Activated naive CD8-positive, alpha-beta T cell treated with anti-CD3 and anti-CD28 coated beads, Interleukin-2, amount 10 ng/mL, durations not matched to agents 7 days and 5 days (primary cell): ENCODE measurements around the gene STOML1. TPM values are rescaled to one million over a fixed set of nuclear protein-coding genes. Genes with fewer than 3 reads are reported as not detected.

ENCODE experiments used
- ATAC-seq: fragments of 150-1000 bp; cut with Tn5 transposase; one replicate; pipeline ENCODE4 v1.10.0; 2021; ENCODE audit warnings: low read depth, moderate library complexity
- POLR2A ChIA-PET: fragments of 350-600 bp; sonication (Branson Sonifier 250); formaldehyde crosslinking; loops from one replicate; lab custom pipeline; 2021; ENCODE audit warnings: antibody characterized with exemption; lab: Charles Lee
- DNase-seq: peaks from one replicate; pipeline ENCODE4 v3.0.0; 2021
- H3K27ac Mint-ChIP-seq: one replicate; pipeline ENCODE4 v1.8.0; 2022; ENCODE audit warnings: mild to moderate bottlenecking, mixed read lengths
- H3K27me3 Mint-ChIP-seq: one replicate; pipeline ENCODE4 v1.8.0; 2022; ENCODE audit warnings: mild to moderate bottlenecking, moderate library complexity, mixed read lengths
- H3K36me3 Mint-ChIP-seq: one replicate; pipeline ENCODE4 v1.8.0; 2021; ENCODE audit warnings: mild to moderate bottlenecking, mixed read lengths
- H3K4me1 Mint-ChIP-seq: one replicate; pipeline ENCODE4 v1.8.0; 2021; ENCODE audit warnings: mixed read lengths
- H3K4me3 Mint-ChIP-seq: one replicate; pipeline ENCODE4 v1.8.0; 2022; ENCODE audit warnings: mild to moderate bottlenecking, moderate library complexity, mixed read lengths
- H3K9me3 Mint-ChIP-seq: one replicate; pipeline ENCODE4 v1.8.0; 2021; ENCODE audit warnings: mixed read lengths
- total RNA-seq, 2 experiments: library from RNA; stranded (reverse); gene quantifications; one replicate each; pipeline ENCODE4 v1.2.3, GENCODE V29; 2021

The STOML1 gene
- total RNA-seq, 2 experiments from 2014 or later = 9.4 to 9.5 TPM

DNA sequence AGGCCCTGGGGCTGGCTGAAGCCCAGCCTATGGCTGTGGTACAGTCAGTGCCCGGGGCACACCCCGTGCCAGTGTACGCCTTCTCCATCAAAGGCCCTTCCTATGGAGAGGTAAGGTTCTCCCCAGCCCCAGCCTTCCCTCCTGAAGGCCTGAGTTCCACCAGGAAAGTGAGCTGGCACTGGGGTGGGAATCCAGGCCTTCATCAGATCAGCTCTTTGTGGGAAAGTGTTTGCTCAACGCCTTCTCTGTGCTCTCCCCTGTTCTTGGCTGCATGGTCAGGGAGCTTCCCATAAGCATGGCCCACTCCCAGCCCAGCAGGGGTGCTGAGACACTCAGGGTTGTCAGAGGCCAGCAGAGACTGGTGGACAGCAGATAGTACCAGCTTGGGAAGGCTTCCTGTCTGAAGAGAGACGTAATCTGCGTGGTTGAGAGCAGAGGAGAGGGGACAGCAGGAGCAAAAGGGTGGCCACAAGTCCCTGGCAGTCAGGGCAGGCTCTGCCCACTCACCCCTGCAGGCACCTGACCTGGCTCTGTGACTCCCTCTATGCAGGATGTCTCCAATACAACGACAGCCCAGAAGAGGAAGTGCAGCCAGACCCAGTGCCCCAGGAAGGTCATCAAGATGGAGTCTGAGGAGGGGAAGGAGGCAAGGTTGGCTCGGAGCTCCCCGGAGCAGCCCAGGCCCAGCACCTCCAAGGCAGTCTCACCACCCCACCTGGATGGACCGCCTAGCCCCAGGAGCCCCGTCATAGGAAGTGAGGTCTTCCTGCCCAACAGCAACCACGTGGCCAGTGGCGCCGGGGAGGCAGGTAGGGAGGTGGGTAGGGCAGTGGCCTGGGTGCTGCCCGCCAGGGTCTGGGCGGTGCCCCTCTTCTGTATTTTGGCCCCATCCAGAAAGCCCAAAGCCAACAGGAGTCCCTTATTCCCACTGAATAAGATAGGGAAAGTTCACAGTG is 40.8 kb upstream of the STOML1 start:
- Mint-ChIP-seq H3K27ac (peak overlapping the region; percentile 43), H3K4me1 (peaks cover 3% of the 10 kb centered on the region), H3K36me3 (peaks cover 21% of the 10 kb centered on the region), H3K27me3 (no peaks in the 10 kb centered on the region), H3K4me3 (no peak overlapping the region), H3K9me3 (no peaks in the 10 kb centered on the region)
- DNase-seq = no peak
- ATAC-seq = no peak
- POLR2A ChIA-PET = interaction anchor here (1.3 kb wide), 1 partner anchor 13 kb away, joined by 3 read pairs; no protein-coding TSS in a partner anchor

DNA sequence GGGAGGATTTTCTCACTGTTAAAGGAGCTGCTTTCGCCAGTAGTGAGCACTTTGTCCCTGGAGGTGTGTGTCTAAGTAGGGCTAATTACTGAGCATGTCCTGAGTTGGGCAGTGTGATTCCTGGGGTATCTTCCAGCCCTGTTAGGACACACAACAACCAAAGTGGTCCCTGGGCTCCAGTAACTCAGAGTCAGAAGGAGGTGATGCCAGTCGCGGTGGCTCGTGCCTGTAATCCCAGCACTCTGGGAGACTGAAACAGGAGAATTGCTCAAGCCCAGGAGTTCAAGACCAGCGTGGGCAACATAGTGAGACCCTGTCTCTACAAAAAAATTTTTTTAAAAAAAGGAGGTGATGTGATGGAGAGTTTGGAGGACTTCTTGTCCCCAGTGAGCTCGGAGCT is 40.0 kb upstream of the STOML1 start:
- Mint-ChIP-seq H3K27ac (peak overlapping the region; percentile 27), H3K27me3 (no peaks in the 10 kb centered on the region), H3K4me3 (no peak overlapping the region), H3K36me3 (peaks cover 20% of the 10 kb centered on the region), H3K4me1 (peaks cover 3% of the 10 kb centered on the region), H3K9me3 (no peaks in the 10 kb centered on the region)
- DNase-seq (no peak), ATAC-seq (no peak)
- POLR2A ChIA-PET = interaction anchor here (1.3 kb wide), 1 partner anchor 13 kb away, joined by 3 read pairs; no protein-coding TSS in a partner anchor

- Mint-ChIP-seq H3K4me3 (no peak overlapping the region), H3K36me3 (peaks cover 20% of the 10 kb centered on the region), H3K4me1 (peaks cover 3% of the 10 kb centered on the region), H3K27me3 (no peaks in the 10 kb centered on the region), H3K27ac (no peak overlapping the region), H3K9me3 (no peaks in the 10 kb centered on the region)
- POLR2A ChIA-PET = interaction anchor here (0.7 kb wide), 1 partner anchor 61 kb away, joined by 4 read pairs; no protein-coding TSS in a partner anchor
- no peak for ATAC-seq
- DNase-seq = no peak
These were observed 36.6 kb upstream of the STOML1 start for GRCh38 chr15:74028646-74029045.

DNA sequence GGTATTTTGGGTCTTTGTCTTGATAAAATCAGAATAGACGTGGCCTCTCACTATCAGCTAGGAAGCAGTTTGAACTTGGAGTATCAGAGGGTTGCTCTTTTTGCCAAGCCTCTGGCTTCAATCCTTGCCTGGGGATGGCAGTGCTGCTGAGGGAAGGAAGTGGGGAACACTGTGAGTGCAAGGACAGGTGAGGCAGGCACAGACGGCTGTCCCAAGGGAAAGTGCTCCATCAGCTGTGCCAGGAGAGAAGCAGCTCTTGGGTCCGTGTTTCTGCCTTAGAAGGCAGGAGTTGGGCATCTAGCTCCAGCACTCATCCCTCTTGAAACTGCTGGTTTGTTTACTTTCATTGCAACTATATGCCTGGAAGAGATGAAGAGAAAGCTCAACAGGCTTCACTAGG is 35.6 kb upstream of the STOML1 start:
- DNase-seq (no peak), ATAC-seq (no peak)
- POLR2A ChIA-PET = interaction anchor here (1.3 kb wide), 1 partner anchor 19 kb away, joined by 3 read pairs; no protein-coding TSS in a partner anchor
- Mint-ChIP-seq H3K9me3 (no peaks in the 10 kb centered on the region), H3K27ac (no peak overlapping the region), H3K4me1 (peaks cover under 1% of the 10 kb centered on the region), H3K36me3 (peaks cover 20% of the 10 kb centered on the region), H3K27me3 (no peaks in the 10 kb centered on the region), H3K4me3 (no peak overlapping the region)

DNA sequence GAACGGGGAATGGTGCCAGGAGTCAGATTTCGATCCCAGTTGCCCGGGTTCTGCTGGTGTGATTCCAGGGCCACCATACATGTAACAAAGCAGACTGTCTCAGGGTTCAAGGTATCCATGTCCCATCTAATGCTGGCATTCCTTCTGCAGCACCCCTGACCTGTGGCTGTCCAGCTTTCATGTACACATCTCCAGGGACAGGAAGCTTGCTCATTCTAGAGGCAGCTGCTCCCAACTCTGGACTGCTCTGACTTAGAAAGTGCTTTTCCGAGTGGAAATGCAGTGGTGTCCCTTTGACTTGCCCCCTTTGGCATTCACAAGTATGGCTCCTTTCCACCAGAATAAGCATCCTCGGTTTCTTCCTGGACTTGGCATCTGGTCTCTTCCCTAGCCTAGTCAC is 33.3 kb upstream of the STOML1 start:
- H3K27ac Mint-ChIP-seq = no peak overlapping the region
- H3K27me3 Mint-ChIP-seq = no peaks in the 10 kb centered on the region
- POLR2A ChIA-PET = no interaction called here
- peaks cover 25% of the 10 kb centered on the region for H3K36me3 Mint-ChIP-seq
- no peak overlapping the region for H3K4me3 Mint-ChIP-seq
- H3K4me1 Mint-ChIP-seq = peaks cover 4% of the 10 kb centered on the region
- DNase-seq (no peak), ATAC-seq (no peak)
- H3K9me3 Mint-ChIP-seq = no peaks in the 10 kb centered on the region

GRCh38 chr15:74024687-74025086 is 32.6 kb upstream of the STOML1 start:
- Mint-ChIP-seq H3K36me3 (peaks cover 25% of the 10 kb centered on the region), H3K4me3 (no peak overlapping the region), H3K27ac (peak overlapping the region; percentile 14), H3K9me3 (no peaks in the 10 kb centered on the region), H3K27me3 (no peaks in the 10 kb centered on the region), H3K4me1 (peaks cover 5% of the 10 kb centered on the region)
- POLR2A ChIA-PET = interaction anchor here (0.7 to 0.8 kb wide), 2 partner anchors 30 to 734 kb away, joined by 3 to 4 read pairs; partner anchors contain the start of gene PML
- ATAC-seq = no peak
- no peak for DNase-seq

GRCh38 chr15:74022706-74023470 is 30.8 kb upstream of the STOML1 start:
- peaks cover 6% of the 10 kb centered on the region for H3K4me1 Mint-ChIP-seq
- H3K4me3 Mint-ChIP-seq = no peak overlapping the region
- no peak overlapping the region for H3K27ac Mint-ChIP-seq
- POLR2A ChIA-PET = no interaction called here
- no peaks in the 10 kb centered on the region for H3K27me3 Mint-ChIP-seq
- DNase-seq (no peak), ATAC-seq (no peak)
- H3K9me3 Mint-ChIP-seq = no peaks in the 10 kb centered on the region
- peaks cover 21% of the 10 kb centered on the region for H3K36me3 Mint-ChIP-seq

- Mint-ChIP-seq H3K9me3 (no peaks in the 10 kb centered on the region), H3K4me1 (peaks cover 13% of the 10 kb centered on the region), H3K36me3 (peaks cover 25% of the 10 kb centered on the region), H3K27ac (no peak overlapping the region), H3K27me3 (no peaks in the 10 kb centered on the region), H3K4me3 (no peak overlapping the region)
- DNase-seq (no peak), ATAC-seq (no peak)
- POLR2A ChIA-PET = no interaction called here
These were observed 27.6 kb upstream of the STOML1 start for GRCh38 chr15:74019734-74020133.

GRCh38 chr15:74013374-74013894 is 21.3 kb upstream of the STOML1 start:
- no peak for ATAC-seq
- Mint-ChIP-seq H3K36me3 (peaks cover 49% of the 10 kb centered on the region), H3K9me3 (peaks cover 1% of the 10 kb centered on the region), H3K27me3 (no peaks in the 10 kb centered on the region), H3K4me1 (peaks cover 31% of the 10 kb centered on the region), H3K4me3 (no peak overlapping the region), H3K27ac (no peak overlapping the region)
- DNase-seq = no peak
- POLR2A ChIA-PET = no interaction called here

DNA sequence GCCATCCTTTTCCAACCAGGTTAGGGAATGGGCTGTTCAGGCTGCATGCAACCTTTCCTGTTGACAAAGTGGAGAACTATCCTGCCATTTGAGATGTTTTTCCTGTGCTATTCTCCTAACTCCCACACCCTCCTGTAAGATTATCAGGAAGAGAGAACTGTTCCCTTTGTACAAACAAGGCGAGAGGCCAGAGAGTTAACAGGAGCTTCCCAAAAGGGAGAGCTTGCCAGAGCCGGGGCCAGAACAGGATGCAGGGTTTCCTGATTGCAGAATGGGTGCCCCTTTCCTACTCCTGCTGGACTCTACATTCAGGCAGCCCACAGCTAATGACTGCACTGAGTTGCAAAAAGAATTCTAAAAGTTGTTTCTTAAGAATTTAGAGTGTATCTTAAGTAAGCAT is 19.5 kb upstream of the STOML1 start:
- POLR2A ChIA-PET = no interaction called here
- H3K9me3 Mint-ChIP-seq = peaks cover 1% of the 10 kb centered on the region
- peaks cover 58% of the 10 kb centered on the region for H3K36me3 Mint-ChIP-seq
- peaks cover 47% of the 10 kb centered on the region for H3K4me1 Mint-ChIP-seq
- peak overlapping the region; percentile 23 for H3K27ac Mint-ChIP-seq
- H3K4me3 Mint-ChIP-seq = no peak overlapping the region
- no peaks in the 10 kb centered on the region for H3K27me3 Mint-ChIP-seq
- ATAC-seq = no peak
- DNase-seq = no peak

DNA sequence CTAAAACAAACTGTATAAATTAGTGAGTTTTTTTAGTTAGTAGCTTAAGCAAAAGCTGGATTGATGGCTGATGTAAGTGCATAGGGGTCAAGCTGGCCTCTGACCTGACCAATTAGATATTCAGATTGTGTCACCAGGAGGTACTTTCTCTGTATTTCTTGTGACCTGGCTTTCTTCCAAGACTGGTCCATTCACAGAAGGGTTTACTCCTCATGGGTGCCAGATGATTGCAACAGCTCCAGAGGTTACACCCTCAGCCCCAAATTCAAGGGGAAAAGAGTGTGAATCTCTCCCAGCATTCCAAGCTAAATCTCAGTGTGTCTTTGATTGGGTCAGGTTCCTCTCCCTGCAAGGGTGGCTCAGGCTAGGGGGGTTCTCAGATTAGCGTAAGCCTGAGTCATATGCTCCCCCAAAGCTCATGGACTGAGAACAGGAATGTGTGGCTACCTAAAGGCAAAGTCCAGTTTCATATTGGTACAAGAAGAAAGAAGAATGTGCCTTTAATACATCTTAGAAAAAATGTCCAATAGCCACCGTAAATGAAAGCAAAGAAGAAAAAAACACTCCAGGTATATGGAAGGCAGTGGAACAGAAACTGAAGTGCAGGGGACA is 18.9 kb upstream of the STOML1 start:
- Mint-ChIP-seq H3K27me3 (no peaks in the 10 kb centered on the region), H3K4me3 (no peak overlapping the region), H3K27ac (peak overlapping the region; percentile 23), H3K9me3 (peaks cover 1% of the 10 kb centered on the region), H3K4me1 (peaks cover 49% of the 10 kb centered on the region), H3K36me3 (peaks cover 62% of the 10 kb centered on the region)
- ATAC-seq (no peak), DNase-seq (no peak)
- POLR2A ChIA-PET = interaction anchor here (0.9 kb wide), 1 partner anchor 10 kb away, joined by 3 read pairs; no protein-coding TSS in a partner anchor

DNA sequence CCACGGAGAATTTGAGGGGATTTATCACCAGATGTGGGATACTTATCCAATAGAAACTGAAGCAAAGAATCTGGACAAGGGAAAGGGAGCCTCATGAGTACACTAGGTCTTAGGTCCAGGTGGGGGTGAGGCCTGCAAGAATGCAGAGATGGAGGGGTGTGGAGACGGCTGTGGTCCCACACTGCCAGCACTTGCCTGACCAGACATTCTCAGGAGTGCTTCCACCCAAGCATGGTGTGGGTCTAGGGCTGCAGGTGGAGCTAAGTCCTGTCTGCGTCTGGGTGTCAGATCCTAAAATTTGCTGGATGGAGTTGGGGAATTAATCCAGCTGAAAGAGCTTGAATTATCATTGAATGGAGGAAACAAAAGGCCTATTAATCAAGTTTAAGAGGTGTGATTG is 16.8 kb upstream of the STOML1 start:
- Mint-ChIP-seq H3K27me3 (no peaks in the 10 kb centered on the region), H3K27ac (peak overlapping the region; percentile 45), H3K9me3 (peaks cover 1% of the 10 kb centered on the region), H3K36me3 (peaks cover 62% of the 10 kb centered on the region), H3K4me3 (no peak overlapping the region), H3K4me1 (peaks cover 55% of the 10 kb centered on the region)
- ATAC-seq (no peak), DNase-seq (no peak)
- POLR2A ChIA-PET = no interaction called here
